MM.1S (cell line): ENCODE data around the gene CBX8.

ENCODE experiments used
- DNase-seq: peaks from one replicate; pipeline ENCODE4 v3.0.0-alpha.2; 2015
- H2AFZ ChIP-seq: fragments of 300-600 bp; sonication (generic); 2 replicates; pipeline ENCODE4 v1.6.0; 2016; ENCODE audit warnings: antibody characterized with exemption, low read length
- H3F3A ChIP-seq: fragments of 300-600 bp; sonication (generic); 2 replicates; pipeline ENCODE4 v1.6.1; 2016; ENCODE audit warnings: mild to moderate bottlenecking, antibody characterized with exemption, low read length, moderate library complexity, mixed read lengths; ENCODE audit not compliant: insufficient read depth
- H3K27ac ChIP-seq: fragments of 300-600 bp; sonication (generic); 2 replicates; pipeline ENCODE4 v1.5.1; 2016; ENCODE audit warnings: mild to moderate bottlenecking, low read length
- H3K27me3 ChIP-seq: fragments of 300-600 bp; sonication (generic); replicated peaks from 2 replicates; pipeline ENCODE4 v1.6.0; 2016; ENCODE audit warnings: low read length; ENCODE audit not compliant: insufficient read depth
- H3K36me3 ChIP-seq: fragments of 300-600 bp; sonication (generic); replicated peaks from 2 replicates; pipeline ENCODE4 v1.6.1; 2016; ENCODE audit warnings: mild to moderate bottlenecking, low read length, mixed read lengths; ENCODE audit not compliant: insufficient read depth
- H3K4me1 ChIP-seq: fragments of 300-600 bp; sonication (generic); 2 replicates; pipeline ENCODE4 v1.6.1; 2016; ENCODE audit warnings: low read length, mixed read lengths
- H3K4me2 ChIP-seq: fragments of 300-600 bp; sonication (generic); 2 replicates; pipeline ENCODE4 v1.6.0; 2016; ENCODE audit warnings: low read depth, low read length
- H3K4me3 ChIP-seq: fragments of 300-600 bp; sonication (generic); 2 replicates; pipeline ENCODE4 v1.5.1; 2016; ENCODE audit warnings: low read length, mixed read lengths
- H3K79me2 ChIP-seq: fragments of 300-600 bp; sonication (generic); 2 replicates; pipeline ENCODE4 v1.6.1; 2016; ENCODE audit warnings: mixed run types, low read length, mixed read lengths
- H3K9ac ChIP-seq: fragments of 300-600 bp; sonication (generic); 2 replicates; pipeline ENCODE4 v1.6.1; 2016; ENCODE audit warnings: low read length, mixed read lengths
- H3K9me2 ChIP-seq: fragments of 300-600 bp; sonication (generic); replicated peaks from 2 replicates; pipeline ENCODE4 v1.6.1; 2016; ENCODE audit warnings: mild to moderate bottlenecking, low read length, mixed read lengths; ENCODE audit not compliant: insufficient read depth
- H3K9me3 ChIP-seq: fragments of 300-600 bp; sonication (generic); replicated peaks from 2 replicates; pipeline ENCODE4 v1.6.1; 2016; ENCODE audit warnings: mild to moderate bottlenecking, low read length, mixed read lengths; ENCODE audit not compliant: insufficient read depth
- H4K20me1 ChIP-seq: fragments of 300-600 bp; sonication (generic); 2 replicates; pipeline ENCODE4 v1.6.1; 2016; ENCODE audit warnings: mild to moderate bottlenecking, low read length, moderate library complexity, mixed read lengths; ENCODE audit not compliant: insufficient read depth
- EZH2 ChIP-seq: fragments of 300-600 bp; sonication (generic); optimal IDR thresholded peaks from 2 replicates; pipeline ENCODE3; 2017; ENCODE audit warnings: low read depth, mild to moderate bottlenecking, antibody characterized with exemption, low read length, mixed read lengths
- EZH2phosphoT487 ChIP-seq: fragments of 300-600 bp; sonication (generic); IDR thresholded peaks from 2 replicates; pipeline ENCODE4 v1.6.1; 2018; ENCODE audit warnings: antibody characterized with exemption, low read length
- TF ChIP-seq, protein P1 (sequence below): fragments of 300-600 bp; sonication (generic); IDR thresholded peaks from 2 replicates; pipeline ENCODE4 v1.5.1; 2016; ENCODE audit warnings: antibody characterized with exemption, low read length, mixed read lengths

Gene CBX8

GRCh38 chr17:79815836-79816461, 19.1 kb upstream of the CBX8 start:
- Histone ChIP-seq H3K9me3 (no peaks in the 10 kb centered on the region), H3K4me3 (no peak overlapping the region), H3K4me2 (no peak overlapping the region), H3K27me3 (peaks cover 88% of the 10 kb centered on the region), H3K9me2 (no peaks in the 10 kb centered on the region), H3K27ac (no peak overlapping the region), H4K20me1 (no peaks in the 10 kb centered on the region), H3K79me2 (no peaks in the 10 kb centered on the region), H3K4me1 (no peaks in the 10 kb centered on the region), H3K9ac (no peak overlapping the region), H3K36me3 (no peaks in the 10 kb centered on the region), H3F3A (no peaks in the 10 kb centered on the region), H2AFZ (no peak overlapping the region)
- no peak for TF ChIP-seq EZH2
- TF ChIP-seq EZH2phosphoT487 = no peak
- TF ChIP-seq, protein P1, sequence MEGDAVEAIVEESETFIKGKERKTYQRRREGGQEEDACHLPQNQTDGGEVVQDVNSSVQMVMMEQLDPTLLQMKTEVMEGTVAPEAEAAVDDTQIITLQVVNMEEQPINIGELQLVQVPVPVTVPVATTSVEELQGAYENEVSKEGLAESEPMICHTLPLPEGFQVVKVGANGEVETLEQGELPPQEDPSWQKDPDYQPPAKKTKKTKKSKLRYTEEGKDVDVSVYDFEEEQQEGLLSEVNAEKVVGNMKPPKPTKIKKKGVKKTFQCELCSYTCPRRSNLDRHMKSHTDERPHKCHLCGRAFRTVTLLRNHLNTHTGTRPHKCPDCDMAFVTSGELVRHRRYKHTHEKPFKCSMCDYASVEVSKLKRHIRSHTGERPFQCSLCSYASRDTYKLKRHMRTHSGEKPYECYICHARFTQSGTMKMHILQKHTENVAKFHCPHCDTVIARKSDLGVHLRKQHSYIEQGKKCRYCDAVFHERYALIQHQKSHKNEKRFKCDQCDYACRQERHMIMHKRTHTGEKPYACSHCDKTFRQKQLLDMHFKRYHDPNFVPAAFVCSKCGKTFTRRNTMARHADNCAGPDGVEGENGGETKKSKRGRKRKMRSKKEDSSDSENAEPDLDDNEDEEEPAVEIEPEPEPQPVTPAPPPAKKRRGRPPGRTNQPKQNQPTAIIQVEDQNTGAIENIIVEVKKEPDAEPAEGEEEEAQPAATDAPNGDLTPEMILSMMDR = no peak
- DNase-seq = no peak

- H3K9ac ChIP-seq = no peak overlapping the region
- H3K4me1 ChIP-seq = no peaks in the 10 kb centered on the region
- H3K79me2 ChIP-seq = no peaks in the 10 kb centered on the region
- no peak overlapping the region for H3K4me3 ChIP-seq
- H3K27ac ChIP-seq = no peak overlapping the region
- no peaks in the 10 kb centered on the region for H3K9me2 ChIP-seq
- no peak overlapping the region for H2AFZ ChIP-seq
- H3K4me2 ChIP-seq = no peak overlapping the region
- no peak for DNase-seq
- TF ChIP-seq EZH2 (no peak), EZH2phosphoT487 (no peak)
- TF ChIP-seq, protein P1 = no peak
- no peaks in the 10 kb centered on the region for H3K9me3 ChIP-seq
- H3F3A ChIP-seq = no peaks in the 10 kb centered on the region
- no peaks in the 10 kb centered on the region for H4K20me1 ChIP-seq
- peaks cover 83% of the 10 kb centered on the region for H3K27me3 ChIP-seq
- no peaks in the 10 kb centered on the region for H3K36me3 ChIP-seq
Observed at GRCh38 chr17:79814974-79815835, 18.3 kb upstream of the CBX8 start.

GRCh38 chr17:79814127-79814973, 17.5 kb upstream of the CBX8 start:
- Histone ChIP-seq H3K79me2 (no peaks in the 10 kb centered on the region), H3K4me2 (no peak overlapping the region), H3K9ac (no peak overlapping the region), H3K9me3 (no peaks in the 10 kb centered on the region), H3K4me1 (no peaks in the 10 kb centered on the region), H3K27me3 (peaks cover 76% of the 10 kb centered on the region), H3K4me3 (no peak overlapping the region), H3K27ac (no peak overlapping the region), H3K36me3 (no peaks in the 10 kb centered on the region), H2AFZ (no peak overlapping the region), H3F3A (no peaks in the 10 kb centered on the region), H3K9me2 (no peaks in the 10 kb centered on the region), H4K20me1 (no peaks in the 10 kb centered on the region)
- no peak for DNase-seq
- TF ChIP-seq, protein P1 = no peak
- TF ChIP-seq EZH2phosphoT487 (no peak), EZH2 (peak; percentile 81)
